Natural killer cell (primary cell): ENCODE data around the gene SGK2. TPM values are rescaled to one million over a fixed set of nuclear protein-coding genes. Genes with fewer than 3 reads are reported as not detected.
"Not testable (repeated sequence)": the region's sequence is repeated elsewhere in the genome, so short reads cannot be mapped to it uniquely, and the experiment has no call there.

Experiments
- ATAC-seq, 3 donors: fragments of 150-1000 bp in 2 of 3; fragments of 200-7000 bp in 1 of 3; cut with Tn5 transposase; 1 replicate in 1 of 3; 2 replicates in 2 of 3; pipeline ENCODE4 v1.10.0; 2021; ENCODE audit warnings: mild to moderate bottlenecking in 2 of 3, moderate library complexity in 2 of 3
- DNase-seq, 2 donors: peaks; one replicate each; pipeline versions ENCODE4 v3.0.0 to v3.0.0-alpha.2; 2013 to 2021; ENCODE audit warnings: mixed read lengths in 1 of 2
- H3K27ac ChIP-seq: one replicate; pipeline ENCODE4 v1.5.1; 2013; ENCODE audit warnings: mild to moderate bottlenecking, low read length
- H3K27me3 ChIP-seq: one replicate; pipeline ENCODE4 v1.6.1; 2013; ENCODE audit warnings: low read length; ENCODE audit not compliant: control insufficient read depth, insufficient read depth
- H3K36me3 ChIP-seq: one replicate; pipeline ENCODE4 v1.6.1; 2013; ENCODE audit warnings: low read length; ENCODE audit not compliant: control insufficient read depth, insufficient read depth
- H3K4me1 ChIP-seq: one replicate; pipeline ENCODE4 v1.6.1; 2013; ENCODE audit warnings: low read length; ENCODE audit not compliant: control insufficient read depth, insufficient read depth
- H3K4me3 ChIP-seq: one replicate; pipeline ENCODE4 v1.5.1; 2013; ENCODE audit warnings: low read length
- H3K9me3 ChIP-seq: one replicate; pipeline ENCODE4 v1.6.1; 2013; ENCODE audit warnings: low read length; ENCODE audit not compliant: control insufficient read depth, insufficient read depth
- H3K27ac Mint-ChIP-seq, 2 donors: one replicate each; pipeline ENCODE4 v1.8.0; 2022; ENCODE audit warnings: mild to moderate bottlenecking in 2 of 2, mixed read lengths in 2 of 2, moderate library complexity in 1 of 2
- H3K27me3 Mint-ChIP-seq, 2 donors: one replicate each; pipeline ENCODE4 v1.8.0; 2022; ENCODE audit warnings: low read depth in 2 of 2, mixed read lengths in 2 of 2
- H3K36me3 Mint-ChIP-seq: one replicate; pipeline ENCODE4 v1.8.0; 2022; ENCODE audit warnings: mixed read lengths
- H3K4me1 Mint-ChIP-seq, 2 donors: one replicate each; pipeline ENCODE4 v1.8.0; 2022; ENCODE audit warnings: mixed read lengths in 2 of 2
- H3K4me3 Mint-ChIP-seq: one replicate; pipeline ENCODE4 v1.8.0; 2022; ENCODE audit warnings: mild to moderate bottlenecking, moderate library complexity, mixed read lengths
- H3K9me3 Mint-ChIP-seq, 2 donors: one replicate each; pipeline ENCODE4 v1.8.0; 2022; ENCODE audit warnings: mixed read lengths in 2 of 2
- CTCF ChIP-seq: fragments of 200-600 bp; IDR thresholded peaks from one replicate; pipeline ENCODE4 v1.8.0; 2022; ENCODE audit warnings: antibody characterized with exemption
- WGBS: methylation state at CpG from one replicate; pipeline ENCODE4 v1.1.7; 2013; ENCODE audit warnings: missing lambda C conversion rate; ENCODE audit not compliant: insufficient coverage; 5-methylcytosine and 5-hydroxymethylcytosine counted together
- intact Hi-C: fragments of 100-400 bp; cut with micrococcal nuclease; formaldehyde crosslinking; loops from one replicate; pipeline ENCODE4 v1.14.2; 2022
- total RNA-seq, 4 donors: library from RNA; stranded (reverse); fragments of 120-200 nt in 1 of 4; gene quantifications; one replicate each; pipeline versions ENCODE4 v1.2.3 to v1.2.4, GENCODE V29; 2013 to 2022

SGK2 gene
- total RNA-seq, 3 donors from 2014 or later (not counting 1 experiment from before 2014, with no cell fraction given), result 0.48 to 1.2 (median 0.61) TPM

DNA sequence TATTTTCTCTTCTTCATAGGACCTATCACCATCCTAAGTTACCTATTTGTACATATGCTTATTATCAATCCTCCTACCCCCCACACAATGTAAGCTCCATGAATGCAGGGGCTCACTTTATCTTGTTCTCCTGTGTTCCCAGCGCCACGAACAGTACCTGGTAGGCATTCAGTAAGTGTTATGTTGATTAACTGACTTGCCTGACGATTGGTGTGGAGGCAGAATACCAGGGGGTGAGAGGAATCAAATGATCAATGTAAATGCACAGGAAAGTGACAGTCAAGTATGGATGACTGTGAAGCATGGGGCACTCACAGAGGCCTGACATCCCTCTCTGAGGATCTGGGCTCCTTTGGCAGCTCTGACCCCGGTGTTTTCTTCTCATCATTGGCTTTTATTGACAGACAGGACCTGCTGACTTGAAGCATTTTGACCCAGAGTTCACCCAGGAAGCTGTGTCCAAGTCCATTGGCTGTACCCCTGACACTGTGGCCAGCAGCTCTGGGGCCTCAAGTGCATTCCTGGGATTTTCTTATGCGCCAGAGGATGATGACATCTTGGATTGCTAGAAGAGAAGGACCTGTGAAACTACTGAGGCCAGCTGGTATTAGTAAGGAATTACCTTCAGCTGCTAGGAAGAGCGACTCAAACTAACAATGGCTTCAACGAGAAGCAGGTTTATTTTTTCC is 25.8 kb downstream of the SGK2 start:
- Mint-ChIP-seq H3K27me3 (peaks cover 0 to 7% of the 10 kb centered on the region in 2 donors), H3K27ac (no peak overlapping the region), H3K36me3 (no peaks in the 10 kb centered on the region), H3K9me3 (no peaks in the 10 kb centered on the region), H3K4me3 (no peak overlapping the region), H3K4me1 (peaks cover 6% of the 10 kb centered on the region in 2 donors)
- 75% methylated on average over 7 of the region's 7 CpGs for WGBS
- H3K27ac ChIP-seq, result no peak overlapping the region
- no peak for TF ChIP-seq CTCF
- no peak overlapping the region for H3K4me3 ChIP-seq
- no peaks in the 10 kb centered on the region for H3K9me3 ChIP-seq
- ATAC-seq, result no peak
- H3K36me3 ChIP-seq, result no peaks in the 10 kb centered on the region
- H3K4me1 ChIP-seq, result peaks cover 7% of the 10 kb centered on the region
- DNase-seq, result no peak
- intact Hi-C loops, result no loop called here
- no peaks in the 10 kb centered on the region for H3K27me3 ChIP-seq

GRCh38 chr20:43586641-43587040 is 27.8 kb downstream of the SGK2 start:
- no peaks in the 10 kb centered on the region for H3K27me3 ChIP-seq
- H3K9me3 ChIP-seq, result no peaks in the 10 kb centered on the region

DNA sequence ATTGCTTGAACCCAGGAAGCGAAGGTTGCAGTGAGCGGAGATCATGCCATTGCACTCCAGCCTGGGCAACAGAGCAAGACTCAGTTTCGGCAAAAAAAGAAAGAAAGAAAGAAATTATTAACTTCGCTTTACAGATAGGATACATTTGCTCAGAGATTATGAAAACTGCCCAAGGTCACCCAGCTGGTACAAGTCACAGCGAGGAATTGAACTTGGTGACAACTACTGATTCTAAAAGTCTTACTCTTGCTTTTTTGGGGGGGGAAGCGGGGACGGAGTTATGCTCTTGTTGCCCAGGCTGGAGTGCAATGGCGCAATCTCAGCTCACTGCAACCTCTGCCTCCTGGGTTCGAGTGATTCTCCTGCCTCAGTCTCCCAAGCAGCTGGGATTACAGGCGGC is 29.7 kb downstream of the SGK2 start:
- H3K27ac ChIP-seq, DNase-seq, H3K4me3 ChIP-seq, H3K27me3 Mint-ChIP-seq, H3K9me3 Mint-ChIP-seq, ATAC-seq, intact Hi-C loops, H3K36me3 ChIP-seq, H3K27me3 ChIP-seq, H3K27ac Mint-ChIP-seq, H3K36me3 Mint-ChIP-seq, H3K9me3 ChIP-seq: not testable (repeated sequence)
- H3K4me1 ChIP-seq, result peaks cover 18% of the 10 kb centered on the region
- H3K4me3 Mint-ChIP-seq, result peak overlapping the region; percentile 31
- H3K4me1 Mint-ChIP-seq, result peaks cover 19 to 21% of the 10 kb centered on the region in 2 donors
- 93% methylated on average over 9 of the region's 10 CpGs for WGBS

More at GRCh38 chr20:43586641-43587040, 27.8 kb downstream of the SGK2 start:
- Mint-ChIP-seq H3K36me3 (no peaks in the 10 kb centered on the region), H3K27me3 (peaks cover 0 to 7% of the 10 kb centered on the region in 2 donors), H3K4me1 (peaks cover 19 to 20% of the 10 kb centered on the region in 2 donors), H3K4me3 (no peak overlapping the region), H3K9me3 (no peaks in the 10 kb centered on the region), H3K27ac (no peak overlapping the region)
- intact Hi-C loops, result no loop called here
- DNase-seq (no peak), ATAC-seq (no peak)
- 82% methylated on average over 8 of the region's 8 CpGs for WGBS
- no peak for TF ChIP-seq CTCF
- peaks cover 17% of the 10 kb centered on the region for H3K4me1 ChIP-seq
- H3K36me3 ChIP-seq, result no peaks in the 10 kb centered on the region
- H3K27ac ChIP-seq, result no peak overlapping the region
- no peak overlapping the region for H3K4me3 ChIP-seq

GRCh38 chr20:43590036-43590391 is 31.2 kb downstream of the SGK2 start:
- H3K4me3 ChIP-seq, result peak overlapping the region; percentile 64
- no peaks in the 10 kb centered on the region for H3K9me3 ChIP-seq
- Mint-ChIP-seq H3K9me3 (no peaks in the 10 kb centered on the region), H3K36me3 (no peaks in the 10 kb centered on the region), H3K4me1 (peaks cover 19 to 21% of the 10 kb centered on the region in 2 donors), H3K27me3 (peaks cover 0 to 7% of the 10 kb centered on the region in 2 donors), H3K4me3 (peak overlapping the region; percentile 95), H3K27ac (peak overlapping the region; percentile 95 to 97)
- H3K27me3 ChIP-seq, result no peaks in the 10 kb centered on the region
- peaks cover 18% of the 10 kb centered on the region for H3K4me1 ChIP-seq
- 36% methylated on average over 8 of the region's 9 CpGs for WGBS
- H3K36me3 ChIP-seq, result peaks cover 2% of the 10 kb centered on the region
- DNase-seq (peak in 1 of 2 donors; percentile 43), ATAC-seq (no peak)
- no peak for TF ChIP-seq CTCF
- peak overlapping the region; percentile 93 for H3K27ac ChIP-seq
- intact Hi-C loops, result loop anchor here (2.0 kb wide), 1 partner anchor 133 kb away; the partner anchor contains the start of gene SRSF6
